Esophagus muscularis mucosa (tissue), 3 donors: ENCODE measurements around the gene PKHD1.

ENCODE experiments used
- POLR2AphosphoS5 ChIP-seq, 2 donors: sonication (generic); formaldehyde crosslinking; IDR thresholded peaks; one replicate each; pipeline ENCODE4 v1.6.1; 2017; ENCODE audit warnings: antibody characterized with exemption in 2 of 2
- TF ChIP-seq, protein P1 (sequence below), 3 experiments: fragments of 200-600 bp in 2 of 3; fragments of 450-650 bp in 1 of 3; sonication (generic) in 2 of 3; IDR thresholded peaks; one replicate each; pipeline ENCODE4 v1.5.1; 2017 to 2019; ENCODE audit warnings: antibody characterized with exemption in 3 of 3, mild to moderate bottlenecking in 2 of 3, moderate library complexity in 1 of 3

GRCh38 chr6:51706086-51706485, 381.3 kb downstream of the PKHD1 start:
- no peak for TF ChIP-seq POLR2AphosphoS5 (IDR thresholded peaks at IDR 0.05)
- TF ChIP-seq, protein P1, sequence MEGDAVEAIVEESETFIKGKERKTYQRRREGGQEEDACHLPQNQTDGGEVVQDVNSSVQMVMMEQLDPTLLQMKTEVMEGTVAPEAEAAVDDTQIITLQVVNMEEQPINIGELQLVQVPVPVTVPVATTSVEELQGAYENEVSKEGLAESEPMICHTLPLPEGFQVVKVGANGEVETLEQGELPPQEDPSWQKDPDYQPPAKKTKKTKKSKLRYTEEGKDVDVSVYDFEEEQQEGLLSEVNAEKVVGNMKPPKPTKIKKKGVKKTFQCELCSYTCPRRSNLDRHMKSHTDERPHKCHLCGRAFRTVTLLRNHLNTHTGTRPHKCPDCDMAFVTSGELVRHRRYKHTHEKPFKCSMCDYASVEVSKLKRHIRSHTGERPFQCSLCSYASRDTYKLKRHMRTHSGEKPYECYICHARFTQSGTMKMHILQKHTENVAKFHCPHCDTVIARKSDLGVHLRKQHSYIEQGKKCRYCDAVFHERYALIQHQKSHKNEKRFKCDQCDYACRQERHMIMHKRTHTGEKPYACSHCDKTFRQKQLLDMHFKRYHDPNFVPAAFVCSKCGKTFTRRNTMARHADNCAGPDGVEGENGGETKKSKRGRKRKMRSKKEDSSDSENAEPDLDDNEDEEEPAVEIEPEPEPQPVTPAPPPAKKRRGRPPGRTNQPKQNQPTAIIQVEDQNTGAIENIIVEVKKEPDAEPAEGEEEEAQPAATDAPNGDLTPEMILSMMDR (IDR thresholded peaks at IDR 0.05): no peak
